GM19351 (cell line): ENCODE measurements around the gene TACR2.
"Not testable (repeated sequence)": the region's sequence is repeated elsewhere in the genome, so short reads cannot be mapped to it uniquely, and the experiment has no call there.

Experiments
- ATAC-seq: cut with Tn5 transposase; IDR thresholded peaks from one replicate; pipeline ENCODE4 v1.9.1; 2021; ENCODE audit warnings: mild to moderate bottlenecking, moderate library complexity; ENCODE audit not compliant: unreplicated experiment

TACR2 gene

DNA sequence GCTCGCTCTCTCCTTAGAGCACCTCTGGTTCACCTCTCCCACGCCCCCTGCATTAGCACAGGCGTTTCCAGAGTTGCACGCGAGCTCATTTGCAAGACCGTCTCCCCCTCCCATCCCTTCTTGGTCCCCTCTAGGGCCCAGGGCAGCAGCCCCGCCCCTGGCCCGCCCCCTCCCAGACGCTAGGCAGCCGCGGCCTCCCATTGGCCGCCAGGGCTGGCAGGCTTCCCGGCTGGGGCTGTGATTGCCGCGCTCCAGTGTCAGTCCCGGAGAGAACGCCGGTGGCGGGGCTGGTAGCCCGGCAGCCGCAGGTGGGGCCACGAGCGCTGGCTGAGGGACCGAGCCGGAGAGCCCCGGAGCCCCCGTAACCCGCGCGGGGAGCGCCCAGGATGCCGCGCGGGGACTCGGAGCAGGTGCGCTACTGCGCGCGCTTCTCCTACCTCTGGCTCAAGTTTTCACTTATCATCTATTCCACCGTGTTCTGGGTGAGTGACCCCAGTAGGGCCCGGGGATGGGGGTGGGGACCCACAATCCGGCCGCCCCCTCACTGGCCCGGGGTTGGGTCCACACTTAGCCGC, 34.6 kb upstream of the TACR2 start, which contains the start of gene TSPAN15:
TSPAN15 (plus strand) TSS at position 257 of the 575 bp plus-strand sequence; CDS start at position 387, 130 bp downstream.
- ATAC-seq, result peak; percentile 87

DNA sequence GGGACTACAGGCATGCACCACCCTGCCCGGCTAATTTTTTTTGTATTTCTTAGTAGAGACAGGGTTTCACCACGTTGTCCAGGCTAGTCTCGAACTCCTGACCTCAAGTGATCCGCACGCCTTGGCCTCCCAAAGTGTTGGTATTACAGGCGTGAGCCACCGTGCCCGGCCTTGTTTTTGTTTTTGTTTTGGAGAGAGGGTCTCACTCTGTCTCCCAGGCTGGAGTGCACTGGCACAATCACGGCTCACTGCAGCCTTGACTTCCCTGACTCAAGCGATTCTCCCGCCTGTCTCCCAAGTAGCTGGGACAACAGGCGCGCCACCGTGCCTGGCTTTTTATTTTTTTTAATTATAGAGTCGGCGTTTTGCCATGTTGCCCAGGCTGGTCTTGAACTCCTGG, 33.7 kb upstream of the TACR2 start:
- not testable (repeated sequence) for ATAC-seq

- peak; percentile 67 for ATAC-seq
Measured at GRCh38 chr10:69449841-69450240, 33.1 kb upstream of the TACR2 start.

- ATAC-seq, result no peak
Measured at GRCh38 chr10:69446650-69447151, 30.0 kb upstream of the TACR2 start.

DNA sequence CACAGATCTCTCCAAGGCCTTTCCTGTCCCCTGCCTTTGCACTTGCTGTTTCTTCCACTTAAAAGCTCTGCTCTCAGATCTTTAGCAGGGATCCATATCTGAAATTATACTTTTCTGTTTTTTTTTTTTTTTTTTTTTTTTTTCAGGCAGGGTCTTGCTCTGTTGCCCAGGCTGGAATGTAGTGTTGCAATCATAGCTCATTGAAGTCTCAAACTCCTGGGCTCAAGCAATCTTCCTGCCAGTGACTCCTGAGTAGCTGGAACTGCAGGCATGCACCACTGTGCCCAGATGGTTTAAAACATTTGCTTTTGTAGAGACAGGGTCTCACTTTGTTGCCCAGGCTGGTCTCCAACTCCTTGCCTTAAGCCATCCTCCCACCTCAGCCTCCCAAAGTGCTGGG, 29.5 kb upstream of the TACR2 start:
- no peak for ATAC-seq

DNA sequence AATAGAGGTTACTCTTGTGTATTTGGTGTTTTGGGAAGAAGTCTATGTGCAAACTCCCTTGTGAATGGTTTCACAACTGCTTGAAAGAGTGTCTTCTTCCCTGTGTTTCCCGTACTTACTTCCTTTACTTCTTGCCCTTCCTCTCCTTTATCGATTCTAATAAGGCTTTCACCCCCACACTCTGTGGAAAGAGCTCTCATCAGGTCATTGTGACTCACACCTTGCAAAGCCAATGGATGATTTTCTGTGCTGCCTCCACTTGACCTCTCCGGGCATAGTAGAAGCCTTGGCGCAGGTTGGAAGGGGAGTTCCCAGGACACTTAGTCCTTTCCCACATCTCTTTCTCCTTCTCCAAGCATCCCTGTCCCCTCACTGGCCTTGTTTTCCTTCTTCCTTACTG, 28.3 kb upstream of the TACR2 start:
- ATAC-seq, result no peak

GRCh38 chr10:69443354-69443753, 26.6 kb upstream of the TACR2 start:
- no peak for ATAC-seq

DNA sequence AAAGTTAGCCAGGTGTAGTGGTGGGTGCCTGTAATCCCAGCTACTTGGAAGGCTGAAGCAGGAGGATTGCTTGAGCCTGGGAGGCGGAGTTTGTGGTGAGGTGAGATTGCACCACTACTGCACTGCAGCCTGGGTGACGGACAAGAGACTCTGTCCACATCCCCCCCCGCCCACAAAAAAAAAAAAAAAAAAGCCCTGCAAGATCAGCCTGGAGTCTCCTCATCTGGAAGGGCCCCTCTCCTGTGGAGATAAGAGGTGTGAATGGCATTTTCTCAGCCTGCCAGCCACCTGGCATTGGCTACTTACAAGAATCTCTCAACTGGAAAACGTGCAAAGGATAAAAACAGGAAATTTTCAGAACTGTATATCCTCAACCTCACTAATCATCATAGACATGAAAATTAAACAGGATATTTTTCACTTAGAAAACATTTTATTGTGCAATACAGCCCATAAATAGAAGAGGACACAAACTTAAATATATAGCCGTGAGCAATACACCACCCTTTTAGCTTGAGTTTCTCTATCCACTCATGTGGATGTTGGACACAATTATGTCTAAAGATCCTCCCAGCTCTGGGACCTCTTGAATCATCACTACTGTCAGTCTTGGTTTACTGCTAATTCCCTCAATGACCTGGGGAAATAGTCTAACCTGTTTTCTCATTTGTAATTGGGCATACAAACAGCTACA, 23.2 kb upstream of the TACR2 start:
- no peak for ATAC-seq

DNA sequence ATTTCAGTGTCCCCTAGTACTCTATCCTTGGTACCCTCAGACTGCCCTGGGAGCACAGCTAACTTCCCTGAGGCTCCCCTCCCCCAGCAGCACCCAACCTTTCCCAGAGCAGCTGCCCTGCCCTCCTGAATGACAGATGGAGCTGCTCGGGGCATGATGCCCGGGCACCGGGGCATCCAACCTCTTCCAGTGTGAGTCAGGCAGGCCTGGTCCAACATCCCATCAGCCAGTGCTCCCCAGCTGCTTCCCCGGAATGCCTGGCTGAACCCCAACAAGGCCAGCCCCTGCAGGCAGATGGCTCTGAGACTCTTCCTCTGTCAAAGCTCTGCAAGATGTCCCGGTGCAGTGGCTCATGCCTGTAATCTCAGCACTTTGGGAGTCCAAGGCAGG, 22.6 kb upstream of the TACR2 start:
- no peak for ATAC-seq

DNA sequence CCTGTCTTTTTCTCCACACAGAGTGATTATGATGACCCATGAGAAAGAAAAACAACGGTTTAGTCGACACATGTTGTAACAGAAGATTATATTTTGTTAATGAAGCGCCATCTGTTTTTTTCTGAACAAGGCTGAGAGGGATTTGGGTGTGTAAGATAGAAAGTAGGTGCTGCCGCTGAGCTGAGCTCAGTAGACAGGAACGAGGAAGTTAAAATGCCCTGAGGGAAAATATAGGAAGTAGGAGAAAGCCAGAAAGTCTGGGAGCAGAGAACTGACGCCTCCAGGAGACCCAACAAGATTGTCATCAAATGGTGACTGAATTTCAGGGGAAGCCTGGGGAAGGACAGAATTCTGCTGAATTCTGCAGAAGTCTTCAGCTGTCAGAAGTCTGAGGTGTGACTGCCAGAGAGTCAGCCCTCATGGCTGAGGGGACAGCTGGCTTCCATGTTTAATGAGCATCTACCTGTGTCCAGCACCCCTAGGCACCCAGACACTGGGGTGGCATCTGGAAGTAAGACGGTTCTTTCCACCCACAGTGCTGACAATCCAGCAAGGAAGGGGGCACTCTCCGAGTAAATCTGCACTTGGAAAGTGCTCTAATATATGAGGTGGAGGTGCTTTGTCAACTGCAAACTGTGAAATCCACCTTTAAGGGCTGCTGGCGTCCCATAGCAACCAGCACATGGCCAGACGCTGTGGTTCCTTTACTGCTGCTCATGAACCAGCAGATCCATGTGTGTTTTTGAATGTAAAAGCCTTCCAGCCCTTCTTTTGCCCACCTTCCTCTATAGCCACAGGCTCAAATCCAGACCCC, 22.0 kb upstream of the TACR2 start:
- no peak for ATAC-seq

- ATAC-seq, result no peak
Measured at GRCh38 chr10:69437321-69438259, 20.9 kb upstream of the TACR2 start.

DNA sequence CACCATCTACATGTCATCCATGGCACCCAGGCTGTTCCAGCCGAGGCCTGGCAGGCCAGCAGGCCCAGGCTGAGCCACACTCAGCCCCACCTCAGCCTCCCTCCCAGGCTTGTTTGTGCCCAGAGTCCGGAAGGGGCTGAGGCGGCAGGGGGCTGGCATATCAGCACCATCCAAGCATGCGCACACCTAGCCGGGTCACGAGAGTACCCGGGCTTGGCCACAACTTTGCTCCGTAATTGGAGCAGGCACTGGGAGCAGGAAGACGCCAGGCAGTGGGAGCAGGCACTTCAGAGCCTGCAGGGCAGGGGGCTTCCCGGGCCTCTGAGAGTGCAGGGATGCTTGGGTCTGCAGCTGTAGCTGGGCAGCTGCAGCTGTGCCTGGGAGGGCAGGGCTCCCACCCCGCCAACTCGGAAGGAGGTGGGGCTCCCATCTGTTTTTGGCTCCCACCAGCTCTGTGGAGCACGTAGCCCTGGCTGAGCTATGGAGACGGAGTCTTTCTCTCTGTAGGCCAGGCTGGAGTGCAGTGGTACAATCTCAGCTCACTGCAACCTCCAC, 19.3 kb upstream of the TACR2 start:
- no peak for ATAC-seq

DNA sequence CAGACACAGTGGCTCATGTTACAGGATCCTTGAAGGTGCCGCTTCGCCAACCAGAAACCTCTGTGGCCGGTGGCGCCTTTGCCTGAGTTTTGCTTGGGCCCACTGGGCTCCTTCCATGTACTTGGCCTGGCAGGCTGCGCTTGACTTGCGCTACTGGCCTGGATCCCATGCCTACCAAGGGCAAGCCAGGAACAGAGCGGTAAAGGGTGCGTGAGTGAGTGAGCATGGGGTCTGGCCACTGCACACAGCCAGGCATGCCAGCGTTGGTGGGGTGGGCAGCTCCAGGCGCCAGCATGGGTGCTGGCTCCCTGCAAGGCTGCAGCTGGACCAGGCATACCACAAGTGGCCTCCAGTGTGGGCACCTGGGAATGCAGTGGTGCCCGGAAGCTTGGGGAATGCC, 18.2 kb upstream of the TACR2 start:
- no peak for ATAC-seq

DNA sequence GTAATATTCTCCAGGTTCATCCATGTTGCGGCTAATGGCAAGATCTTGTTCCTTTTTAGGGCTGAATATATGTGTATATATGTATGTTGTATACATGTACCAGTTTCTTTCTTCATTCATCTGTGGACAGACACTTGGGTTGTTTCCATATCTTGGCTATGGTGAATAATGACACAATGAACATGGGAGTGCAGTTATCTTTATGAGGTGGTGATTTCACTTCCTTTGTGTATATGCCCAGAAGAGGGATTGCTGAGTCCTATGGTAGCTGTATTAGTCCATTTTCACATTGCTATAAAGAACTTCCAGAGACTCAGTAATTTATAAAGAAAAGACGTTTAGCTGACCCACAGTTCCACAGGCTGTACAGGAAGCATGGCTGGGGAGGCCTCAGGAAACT, 17.5 kb upstream of the TACR2 start:
- ATAC-seq, result no peak

DNA sequence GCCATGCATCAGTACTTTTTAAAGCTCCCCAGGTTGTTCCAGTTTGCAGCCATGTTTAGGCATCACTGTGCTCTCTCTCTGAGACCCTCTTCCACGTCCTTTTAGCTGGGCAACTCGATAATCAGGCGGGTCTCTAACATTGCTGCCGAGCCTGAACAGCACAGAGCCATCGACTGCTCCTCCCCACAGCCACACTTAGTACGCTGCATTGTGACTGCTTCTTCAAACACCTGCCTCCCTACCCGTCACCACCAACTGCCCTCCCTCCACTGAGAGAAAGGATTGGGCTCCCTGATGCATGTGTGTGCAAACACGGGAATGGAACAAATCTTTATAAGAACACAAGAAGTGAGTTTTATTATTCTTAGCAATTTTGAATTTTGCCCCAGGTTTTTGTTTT, 11.4 kb upstream of the TACR2 start:
- ATAC-seq, result no peak

GRCh38 chr10:69426376-69426727, 9.6 kb upstream of the TACR2 start:
- ATAC-seq, result no peak

DNA sequence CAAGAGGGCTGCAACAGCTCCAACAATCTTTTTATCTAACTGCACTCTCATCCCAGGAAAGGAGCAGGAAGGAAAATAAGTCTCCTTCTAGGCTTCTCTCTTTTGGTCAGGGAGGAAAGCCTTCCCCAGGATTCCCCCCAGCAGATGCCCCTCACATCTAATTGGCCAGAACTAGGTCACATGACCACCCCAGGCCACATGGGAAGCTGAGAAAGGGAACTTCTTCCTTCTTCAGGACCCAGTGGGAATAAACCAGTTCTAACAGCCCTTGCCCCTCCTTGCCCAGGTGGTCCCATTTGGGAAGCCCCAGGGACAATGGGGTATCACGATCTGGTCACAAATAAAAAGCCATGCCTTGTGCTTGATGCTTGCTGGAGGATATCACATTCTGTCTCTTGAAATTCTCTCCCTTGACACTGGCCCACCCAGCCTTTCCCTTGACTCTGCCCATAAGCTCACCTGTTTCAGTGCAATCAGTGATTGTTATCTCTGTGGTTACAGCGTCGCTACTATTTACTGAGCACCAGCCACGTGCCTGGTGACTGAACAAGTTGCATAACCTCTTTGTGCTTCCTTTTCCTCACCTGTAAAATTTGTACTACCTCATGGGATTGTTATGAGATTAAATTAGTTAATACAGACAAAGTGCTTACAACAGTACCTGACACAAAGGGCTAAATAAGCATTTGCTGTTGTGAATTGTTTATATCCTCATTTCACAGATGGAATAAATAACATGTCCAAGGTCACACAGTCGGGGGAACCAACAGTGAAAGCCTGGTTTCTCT, 9.0 kb upstream of the TACR2 start:
- ATAC-seq, result no peak

GRCh38 chr10:69425041-69425440, 8.3 kb upstream of the TACR2 start:
- ATAC-seq, result no peak

GRCh38 chr10:69422676-69423075, 6.0 kb upstream of the TACR2 start:
- ATAC-seq, result no peak
